ENCODE results near the gene SARS1. TPM values are rescaled to one million over a fixed set of nuclear protein-coding genes. Genes with fewer than 3 reads are reported as not detected.

Gene SARS1
- total RNA-seq, 1 experiment from 2014 or later = 154 TPM

DNA sequence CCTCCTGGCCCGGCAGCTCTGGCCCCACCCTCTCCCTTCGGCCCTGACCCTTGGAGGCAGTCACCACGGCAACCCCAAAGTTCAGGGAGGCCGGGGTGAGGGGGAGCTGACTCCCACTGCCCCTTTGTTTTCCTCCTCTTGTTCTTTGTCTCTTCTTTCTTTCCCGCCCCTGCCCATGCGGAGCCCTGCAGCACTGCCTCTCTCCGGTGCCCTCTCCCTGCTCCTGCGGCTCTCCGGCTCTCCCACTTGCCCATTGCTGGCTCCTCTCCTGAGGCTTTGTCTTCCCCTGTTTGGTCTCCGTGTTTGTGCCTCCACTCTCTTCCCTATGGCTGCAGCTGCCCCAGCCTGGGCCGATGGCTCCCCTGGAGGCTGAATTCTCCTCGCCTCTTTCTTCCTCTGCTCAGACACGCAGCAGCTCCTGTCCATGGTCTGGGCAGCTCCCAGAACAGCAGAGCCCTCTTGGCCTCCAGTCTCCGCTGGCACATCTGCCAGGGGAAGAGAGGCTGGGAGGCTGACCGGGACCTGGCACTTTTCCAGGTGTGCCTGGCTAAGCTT, 41.5 kb downstream of the SARS1 start:
- DNase-seq (ENCODE audit: low read depth) = no peak
- in situ Hi-C loops (cut with HindIII; ENCODE audit: low pct_unique_long_range_greater_than_20kb, low sequenced_read_pairs) = no loop called here

DNA sequence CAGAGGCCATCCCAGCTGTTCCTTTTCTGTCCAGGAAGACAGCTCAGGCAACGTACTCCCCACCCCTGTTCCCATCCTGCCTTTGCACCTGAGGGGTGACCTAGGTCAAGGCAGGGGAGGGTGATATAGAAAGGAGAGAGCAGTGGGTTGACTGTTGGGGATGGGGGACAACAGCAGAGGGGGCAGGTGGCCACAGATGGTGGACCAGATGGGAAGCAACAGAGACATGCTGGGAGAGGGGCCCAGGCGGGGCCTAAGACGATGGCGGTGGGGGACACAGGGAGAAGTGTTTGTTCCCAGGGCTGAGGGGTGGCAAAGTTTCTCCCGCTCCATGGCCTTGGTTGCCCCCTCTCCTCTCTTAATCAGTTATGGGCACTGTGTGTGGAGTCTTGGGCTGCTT, 42.0 kb downstream of the SARS1 start:
- in situ Hi-C loops (cut with HindIII; ENCODE audit: low pct_unique_long_range_greater_than_20kb, low sequenced_read_pairs) = no loop called here
- DNase-seq (ENCODE audit: low read depth) = no peak

DNA sequence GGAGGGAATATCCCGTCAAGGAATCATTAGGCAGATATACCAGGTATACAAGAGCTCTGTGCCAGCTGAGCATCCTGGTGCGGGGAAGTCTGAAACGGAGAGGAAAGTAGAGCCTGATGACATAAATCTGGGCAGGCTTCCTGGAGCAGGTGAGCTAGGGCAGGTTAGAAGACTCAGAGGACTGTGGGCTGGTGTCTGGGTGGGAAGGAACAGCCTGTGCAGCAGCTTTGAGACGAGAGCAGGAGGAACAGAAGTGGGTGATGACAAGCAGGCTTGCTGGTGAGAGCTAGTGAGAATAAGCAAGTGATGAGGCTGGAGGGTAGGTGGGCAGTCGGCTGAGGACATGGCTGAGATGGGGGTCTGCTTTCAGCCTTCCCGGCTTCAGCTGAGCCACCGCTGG, 42.4 kb downstream of the SARS1 start:
- in situ Hi-C loops (cut with HindIII; ENCODE audit: low pct_unique_long_range_greater_than_20kb, low sequenced_read_pairs) = no loop called here

DNA sequence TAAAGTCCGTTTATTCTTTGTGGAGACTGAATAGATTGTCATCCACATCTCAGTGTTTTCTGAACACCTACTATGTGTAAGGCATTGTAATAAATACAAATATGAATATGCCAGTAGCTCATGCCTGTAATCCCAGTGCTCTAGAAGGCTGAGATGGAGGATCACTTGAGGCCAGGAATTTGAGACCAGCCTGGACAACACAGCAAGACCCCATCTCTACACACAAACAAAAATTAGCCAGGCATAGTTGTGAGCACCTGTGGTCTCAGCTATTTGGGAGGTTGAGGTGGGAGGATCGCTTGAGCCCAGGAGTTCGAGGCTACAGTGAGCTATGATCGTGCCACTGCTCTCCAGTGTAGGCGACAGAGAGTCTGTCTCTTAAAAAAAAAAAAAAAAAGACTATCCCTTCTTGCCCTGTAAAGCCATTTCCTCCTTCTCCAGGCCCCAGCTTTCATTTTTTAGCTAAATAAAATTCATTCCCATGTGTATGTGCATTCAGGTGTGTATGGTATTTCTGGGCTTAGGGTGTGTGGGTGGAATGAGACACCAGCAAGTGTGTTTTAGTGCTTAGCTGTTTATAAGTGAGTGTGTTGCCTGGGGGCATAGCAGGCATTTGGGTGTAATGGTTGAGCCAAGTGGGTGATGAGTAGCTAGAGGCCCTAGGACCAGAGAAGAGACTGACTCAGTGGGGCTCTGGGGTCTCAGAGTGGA, 43.4 kb downstream of the SARS1 start:
- peak; percentile 41 for DNase-seq (ENCODE audit: low read depth)
- in situ Hi-C loops (cut with HindIII; ENCODE audit: low pct_unique_long_range_greater_than_20kb, low sequenced_read_pairs) = no loop called here

More for the DNA sequence above, 42.4 kb downstream of the SARS1 start:
- DNase-seq (ENCODE audit: low read depth) = no peak

DNA sequence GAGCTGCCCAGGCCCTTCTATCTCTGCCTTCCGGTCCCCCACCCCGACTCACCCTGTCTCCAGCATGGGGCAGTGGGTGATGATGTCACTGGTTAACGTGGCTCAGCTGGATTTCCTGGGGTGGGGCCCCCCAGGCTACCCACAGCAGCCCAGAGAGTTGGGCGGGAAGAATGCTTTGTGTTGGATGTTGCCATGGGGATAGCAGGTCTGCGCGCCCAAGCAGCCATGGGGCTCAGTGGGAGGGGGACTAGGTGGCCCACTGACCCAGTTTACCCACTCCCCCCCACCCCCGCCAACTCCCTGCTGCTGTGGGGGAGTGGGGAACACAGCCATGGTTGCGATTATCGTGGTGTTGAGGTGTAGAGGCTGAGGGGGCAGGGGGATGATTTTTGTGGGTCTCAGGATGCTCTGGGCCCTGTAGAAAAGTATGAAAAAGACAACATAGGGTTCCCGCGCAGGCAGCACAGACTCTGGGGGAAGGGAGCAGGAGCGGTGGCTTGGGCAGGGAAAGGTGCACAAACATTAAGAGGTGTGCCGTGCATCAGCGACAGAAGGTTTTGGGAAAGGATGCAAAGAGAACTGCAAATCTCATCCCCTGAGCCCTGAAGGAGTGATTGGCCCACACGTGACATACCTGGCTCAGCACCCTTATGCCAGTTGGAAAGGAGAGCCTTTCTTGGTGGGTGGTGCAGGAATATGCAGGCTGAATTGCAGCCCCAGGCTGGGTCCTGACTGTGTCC, 44.1 kb downstream of the SARS1 start:
- in situ Hi-C loops (cut with HindIII; ENCODE audit: low pct_unique_long_range_greater_than_20kb, low sequenced_read_pairs) = no loop called here
- no peak for DNase-seq (ENCODE audit: low read depth)

DNA sequence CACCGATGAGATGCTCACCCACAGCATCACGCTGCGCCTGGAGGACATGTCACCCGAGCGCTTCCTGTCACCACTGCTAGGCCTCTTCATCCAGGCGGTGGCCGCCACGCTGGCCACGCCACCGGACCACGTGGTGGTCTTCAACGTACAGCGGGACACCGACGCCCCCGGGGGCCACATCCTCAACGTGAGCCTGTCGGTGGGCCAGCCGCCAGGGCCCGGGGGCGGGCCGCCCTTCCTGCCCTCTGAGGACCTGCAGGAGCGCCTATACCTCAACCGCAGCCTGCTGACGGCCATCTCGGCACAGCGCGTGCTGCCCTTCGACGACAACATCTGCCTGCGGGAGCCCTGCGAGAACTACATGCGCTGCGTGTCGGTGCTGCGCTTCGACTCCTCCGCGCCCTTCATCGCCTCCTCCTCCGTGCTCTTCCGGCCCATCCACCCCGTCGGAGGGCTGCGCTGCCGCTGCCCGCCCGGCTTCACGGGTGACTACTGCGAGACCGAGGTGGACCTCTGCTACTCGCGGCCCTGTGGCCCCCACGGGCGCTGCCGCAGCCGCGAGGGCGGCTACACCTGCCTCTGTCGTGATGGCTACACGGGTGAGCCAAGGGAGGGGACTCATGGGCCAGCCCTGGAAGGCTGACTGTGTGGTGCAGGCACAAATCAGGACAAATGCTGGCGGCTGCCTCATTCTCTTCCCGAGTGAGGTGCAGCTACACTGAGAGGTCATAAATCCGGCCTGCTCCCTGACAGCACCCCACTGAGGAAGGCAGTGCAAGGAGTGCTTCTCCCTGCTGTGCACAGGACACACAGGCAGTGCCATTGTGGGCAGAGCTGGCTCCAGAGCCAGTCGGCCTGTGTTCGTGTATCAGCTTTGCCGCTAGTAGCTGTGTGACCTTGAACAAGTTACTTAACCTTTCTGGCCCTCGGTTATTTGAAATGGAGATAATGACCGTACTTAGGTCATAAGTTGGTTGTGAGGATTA, 45.1 kb downstream of the SARS1 start:
- no peak for DNase-seq (ENCODE audit: low read depth)
- in situ Hi-C loops (cut with HindIII; ENCODE audit: low pct_unique_long_range_greater_than_20kb, low sequenced_read_pairs) = no loop called here

DNA sequence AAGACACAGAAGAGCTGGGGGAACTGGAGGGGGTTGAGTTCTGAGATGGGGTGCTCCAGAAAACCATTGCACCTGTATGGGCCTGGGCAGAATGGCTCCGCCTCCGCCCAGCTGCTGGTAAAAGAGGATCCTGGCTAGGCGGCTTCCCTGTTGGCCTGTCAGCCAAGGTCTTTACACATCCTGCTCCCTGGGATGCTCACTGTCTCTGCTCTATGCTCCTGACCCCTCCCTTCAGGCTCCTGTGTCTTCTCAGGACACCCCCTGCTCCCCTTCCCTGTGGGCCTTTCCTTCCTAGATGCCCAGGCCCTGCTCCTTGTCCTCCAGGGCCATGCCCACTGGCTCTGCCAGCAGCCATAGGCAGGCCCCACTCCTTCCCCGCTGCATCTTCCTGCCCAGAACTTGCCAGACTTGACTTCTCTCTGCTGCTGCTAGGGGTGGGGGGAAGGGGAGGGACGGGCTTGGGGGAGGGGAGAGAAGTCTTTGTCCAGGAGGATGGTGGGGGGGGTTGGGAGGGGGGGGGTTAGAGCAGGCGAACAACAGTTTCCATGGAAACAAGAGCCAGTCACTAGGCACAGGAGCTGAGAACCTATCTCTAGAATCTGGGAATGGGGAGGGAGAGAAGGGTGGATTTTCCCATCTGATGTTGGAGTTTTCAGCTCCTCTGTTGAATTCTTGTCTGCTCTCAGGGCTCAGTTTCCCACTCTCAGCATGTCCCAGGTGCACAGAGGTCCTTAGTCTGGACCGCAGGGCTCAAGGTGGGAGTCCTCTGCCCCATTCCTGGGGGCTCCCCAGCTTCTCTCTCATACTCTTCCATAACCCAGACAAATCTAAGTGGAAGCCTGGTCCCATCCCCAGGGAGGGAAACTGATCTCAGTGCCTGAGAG, 46.2 kb downstream of the SARS1 start:
- no peak for DNase-seq (ENCODE audit: low read depth)
- in situ Hi-C loops (cut with HindIII; ENCODE audit: low pct_unique_long_range_greater_than_20kb, low sequenced_read_pairs) = no loop called here

DNA sequence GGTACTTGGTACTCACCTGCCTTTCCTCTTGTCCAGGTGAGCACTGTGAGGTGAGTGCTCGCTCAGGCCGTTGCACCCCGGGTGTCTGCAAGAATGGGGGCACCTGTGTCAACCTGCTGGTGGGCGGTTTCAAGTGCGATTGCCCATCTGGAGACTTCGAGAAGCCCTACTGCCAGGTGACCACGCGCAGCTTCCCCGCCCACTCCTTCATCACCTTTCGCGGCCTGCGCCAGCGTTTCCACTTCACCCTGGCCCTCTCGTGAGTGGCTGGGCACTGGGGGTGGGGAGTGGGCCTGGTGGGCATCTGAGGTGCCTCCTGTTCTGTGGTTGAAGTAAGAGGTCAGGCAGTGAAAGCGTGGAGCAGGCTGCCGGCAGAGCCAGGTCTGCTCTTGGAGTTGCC, 47.3 kb downstream of the SARS1 start:
- DNase-seq (ENCODE audit: low read depth) = no peak
- in situ Hi-C loops (cut with HindIII; ENCODE audit: low pct_unique_long_range_greater_than_20kb, low sequenced_read_pairs) = no loop called here

DNA sequence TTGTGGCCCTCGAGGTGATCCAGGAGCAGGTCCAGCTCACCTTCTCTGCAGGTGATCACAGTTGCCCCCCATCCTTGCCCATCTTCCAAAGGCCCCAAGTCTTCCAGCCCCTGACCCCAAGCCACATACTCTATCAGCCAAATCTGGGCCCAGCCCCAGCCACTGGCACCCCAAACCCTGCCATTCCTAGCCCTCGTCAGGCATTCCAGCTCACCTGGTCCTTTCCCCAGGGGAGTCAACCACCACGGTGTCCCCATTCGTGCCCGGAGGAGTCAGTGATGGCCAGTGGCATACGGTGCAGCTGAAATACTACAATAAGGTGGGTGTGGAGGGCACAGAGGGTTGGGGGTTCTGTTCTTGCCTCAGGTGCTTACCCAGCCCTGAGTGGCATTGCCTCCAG, 47.9 kb downstream of the SARS1 start:
- DNase-seq (ENCODE audit: low read depth) = no peak
- in situ Hi-C loops (cut with HindIII; ENCODE audit: low pct_unique_long_range_greater_than_20kb, low sequenced_read_pairs) = no loop called here

DNA sequence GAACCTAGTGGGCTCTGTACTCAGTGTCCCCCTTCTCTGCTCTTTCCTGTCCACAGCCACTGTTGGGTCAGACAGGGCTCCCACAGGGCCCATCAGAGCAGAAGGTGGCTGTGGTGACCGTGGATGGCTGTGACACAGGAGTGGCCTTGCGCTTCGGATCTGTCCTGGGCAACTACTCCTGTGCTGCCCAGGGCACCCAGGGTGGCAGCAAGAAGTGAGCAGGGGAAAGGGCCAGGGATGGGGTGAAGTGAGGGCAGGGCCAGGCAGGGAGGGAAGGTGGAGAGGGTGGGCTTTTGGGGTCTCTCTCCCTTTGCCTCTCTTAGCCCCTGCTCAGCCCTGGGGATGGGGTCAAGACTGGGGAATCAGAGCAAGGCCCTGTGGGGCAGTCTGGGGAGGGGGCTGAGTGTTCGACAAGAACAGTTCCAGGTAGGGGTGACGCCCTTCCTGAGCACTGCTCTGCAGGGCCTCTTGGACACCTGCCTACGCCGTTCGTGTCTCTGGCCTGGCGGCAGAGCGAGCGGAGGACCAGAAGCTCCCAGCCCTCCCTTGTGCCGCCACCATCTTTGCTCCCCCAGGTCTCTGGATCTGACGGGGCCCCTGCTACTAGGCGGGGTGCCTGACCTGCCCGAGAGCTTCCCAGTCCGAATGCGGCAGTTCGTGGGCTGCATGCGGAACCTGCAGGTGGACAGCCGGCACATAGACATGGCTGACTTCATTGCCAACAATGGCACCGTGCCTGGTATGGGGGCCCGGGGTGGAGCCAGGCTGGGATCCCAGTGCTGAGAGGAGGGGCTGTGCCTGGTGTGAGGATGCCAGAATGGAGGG, 48.7 kb downstream of the SARS1 start:
- in situ Hi-C loops (cut with HindIII; ENCODE audit: low pct_unique_long_range_greater_than_20kb, low sequenced_read_pairs) = no loop called here
- DNase-seq (ENCODE audit: low read depth) = no peak

DNA sequence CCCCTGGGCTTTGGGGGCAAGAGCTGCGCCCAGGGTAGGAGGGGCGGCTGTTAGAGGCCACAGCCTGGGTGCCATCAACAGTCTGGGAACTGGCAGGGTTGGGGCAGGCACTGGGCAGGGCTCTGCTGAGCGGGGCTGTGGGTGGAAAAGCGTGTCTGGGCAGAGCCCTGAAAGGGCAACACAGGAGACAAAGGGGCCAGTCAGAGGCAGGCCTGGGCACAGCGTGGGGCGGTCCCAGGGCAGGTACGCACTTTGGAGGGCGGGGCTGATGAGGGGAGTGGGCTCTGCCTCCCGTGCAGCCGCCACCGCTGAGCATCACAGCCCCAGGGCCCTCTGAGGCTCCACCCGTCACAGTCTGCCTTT, 49.5 kb downstream of the SARS1 start:
- in situ Hi-C loops (cut with HindIII; ENCODE audit: low pct_unique_long_range_greater_than_20kb, low sequenced_read_pairs) = no loop called here
- no peak for DNase-seq (ENCODE audit: low read depth)

DNA sequence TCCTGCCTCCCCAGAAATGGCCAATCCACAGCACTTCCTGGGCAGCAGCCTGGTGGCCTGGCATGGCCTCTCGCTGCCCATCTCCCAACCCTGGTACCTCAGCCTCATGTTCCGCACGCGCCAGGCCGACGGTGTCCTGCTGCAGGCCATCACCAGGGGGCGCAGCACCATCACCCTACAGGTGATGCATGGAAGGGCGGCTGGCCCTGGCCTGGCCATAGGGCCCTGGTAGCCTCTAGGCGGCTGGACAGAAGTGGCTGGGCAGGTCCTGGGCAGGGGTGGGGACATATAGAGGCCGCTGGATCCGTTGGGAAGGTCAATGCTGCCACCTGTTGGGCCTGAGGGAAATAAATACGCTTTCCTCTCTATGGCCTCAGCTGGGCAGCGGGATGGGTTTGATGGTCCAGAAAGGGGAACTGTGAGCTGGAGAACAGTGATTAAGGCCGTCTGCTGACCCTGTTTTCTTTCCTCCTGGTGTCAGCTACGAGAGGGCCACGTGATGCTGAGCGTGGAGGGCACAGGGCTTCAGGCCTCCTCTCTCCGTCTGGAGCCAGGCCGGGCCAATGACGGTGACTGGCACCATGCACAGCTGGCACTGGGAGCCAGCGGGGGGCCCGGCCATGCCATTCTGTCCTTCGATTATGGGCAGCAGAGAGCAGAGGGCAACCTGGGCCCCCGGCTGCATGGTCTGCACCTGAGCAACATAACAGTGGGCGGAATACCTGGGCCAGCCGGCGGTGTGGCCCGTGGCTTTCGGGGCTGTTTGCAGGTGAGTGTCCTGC, 50.1 kb downstream of the SARS1 start:
- in situ Hi-C loops (cut with HindIII; ENCODE audit: low pct_unique_long_range_greater_than_20kb, low sequenced_read_pairs) = no loop called here
- peak; percentile 88 for DNase-seq (ENCODE audit: low read depth)

DNA sequence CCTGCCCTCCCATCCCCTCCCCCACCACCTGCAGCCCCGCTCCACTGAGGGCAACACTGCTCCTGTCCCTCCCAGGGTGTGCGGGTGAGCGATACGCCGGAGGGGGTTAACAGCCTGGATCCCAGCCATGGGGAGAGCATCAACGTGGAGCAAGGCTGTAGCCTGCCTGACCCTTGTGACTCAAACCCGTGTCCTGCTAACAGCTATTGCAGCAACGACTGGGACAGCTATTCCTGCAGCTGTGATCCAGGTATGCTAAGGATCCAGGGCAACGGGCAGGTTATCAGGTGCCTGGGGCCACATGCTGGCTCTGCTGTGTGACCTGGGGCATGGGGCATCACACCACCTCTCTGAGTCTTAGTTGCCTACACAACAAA, 50.6 kb downstream of the SARS1 start:
- in situ Hi-C loops (cut with HindIII; ENCODE audit: low pct_unique_long_range_greater_than_20kb, low sequenced_read_pairs) = no loop called here

DNA sequence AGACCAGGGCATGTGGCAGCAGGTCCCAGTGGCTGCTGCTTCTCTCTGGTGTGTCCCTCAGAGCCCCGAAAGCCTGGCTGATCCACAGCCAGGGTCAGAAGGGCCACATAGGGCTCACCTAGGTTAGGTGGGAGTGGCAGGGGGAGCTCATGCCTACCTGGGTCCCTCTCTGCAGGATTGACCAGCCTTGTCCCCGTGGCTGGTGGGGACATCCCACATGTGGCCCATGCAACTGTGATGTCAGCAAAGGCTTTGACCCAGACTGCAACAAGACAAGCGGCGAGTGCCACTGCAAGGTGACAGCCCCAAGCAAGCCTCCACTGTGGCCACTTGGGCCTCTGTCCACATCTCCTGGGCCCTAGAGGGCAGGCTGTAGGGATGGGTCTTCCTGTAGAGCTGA, 51.3 kb downstream of the SARS1 start:
- DNase-seq (ENCODE audit: low read depth) = no peak
- in situ Hi-C loops (cut with HindIII; ENCODE audit: low pct_unique_long_range_greater_than_20kb, low sequenced_read_pairs) = no loop called here

More for the DNA sequence above, 50.6 kb downstream of the SARS1 start:
- no peak for DNase-seq (ENCODE audit: low read depth)

DNA sequence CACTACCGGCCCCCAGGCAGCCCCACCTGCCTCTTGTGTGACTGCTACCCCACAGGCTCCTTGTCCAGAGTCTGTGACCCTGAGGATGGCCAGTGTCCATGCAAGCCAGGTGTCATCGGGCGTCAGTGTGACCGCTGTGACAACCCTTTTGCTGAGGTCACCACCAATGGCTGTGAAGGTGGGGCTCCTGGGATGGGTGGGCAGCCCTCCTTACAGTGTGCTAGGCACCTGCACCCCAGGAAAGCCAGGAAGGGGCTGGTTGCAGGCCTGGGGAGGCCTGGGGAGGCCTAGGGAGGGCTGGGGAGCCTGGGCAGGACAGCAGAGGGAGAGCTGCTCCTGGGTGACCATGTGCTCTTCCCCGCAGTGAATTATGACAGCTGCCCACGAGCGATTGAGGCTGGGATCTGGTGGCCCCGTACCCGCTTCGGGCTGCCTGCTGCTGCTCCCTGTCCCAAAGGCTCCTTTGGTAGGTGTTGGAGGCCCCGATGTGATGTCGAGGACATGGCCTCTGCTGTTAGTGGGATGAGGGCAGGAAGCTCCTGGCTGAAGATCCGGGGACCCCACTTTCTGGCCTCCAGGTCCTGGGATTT, 52.1 kb downstream of the SARS1 start:
- no peak for DNase-seq (ENCODE audit: low read depth)
- in situ Hi-C loops (cut with HindIII; ENCODE audit: low pct_unique_long_range_greater_than_20kb, low sequenced_read_pairs) = no loop called here

DNA sequence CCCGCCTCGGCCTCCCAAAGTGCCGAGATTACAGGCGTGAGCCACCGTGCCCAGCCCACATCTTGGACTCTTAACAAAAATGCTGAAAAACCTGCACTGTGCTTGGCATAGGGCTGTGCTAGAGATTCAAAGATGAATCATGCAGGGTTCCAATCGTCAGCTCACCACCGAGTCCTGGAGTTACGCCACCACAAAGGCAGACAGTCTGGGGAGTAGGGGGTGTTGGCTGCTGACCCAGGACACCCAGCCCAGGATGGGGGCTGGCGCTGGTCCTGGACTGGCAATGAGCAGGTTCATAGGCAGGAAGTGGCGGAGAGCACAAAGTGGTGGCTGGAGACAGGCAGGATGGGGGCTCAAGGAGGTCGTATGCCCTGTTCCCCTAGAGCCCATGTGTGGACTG, 53.2 kb downstream of the SARS1 start:
- no peak for DNase-seq (ENCODE audit: low read depth)
- in situ Hi-C loops (cut with HindIII; ENCODE audit: low pct_unique_long_range_greater_than_20kb, low sequenced_read_pairs) = no loop called here
